A549 (cell line): ENCODE data around the gene OPCML. TPM values are rescaled to one million over a fixed set of nuclear protein-coding genes. Genes with fewer than 3 reads are reported as not detected.

ENCODE experiments used
- ATAC-seq, 2 experiments: fragments of 200-7000 bp in 1 of 2; fragments of >200 bp in 1 of 2; cut with Nextera tagmentation in 1 of 2; cut with Tn5 transposase in 1 of 2; 3 replicates each; pipeline versions ENCODE4 v1.8.0 to v1.9.1; 2018 to 2020; ENCODE audit warnings: mild to moderate bottlenecking in 1 of 2, moderate library complexity in 1 of 2
- CTCF ChIA-PET: fragments of 300-600 bp; sonication (Branson Sonifier 250); formaldehyde crosslinking; extraction: SDS; loops from one replicate; lab custom pipeline; 2021; ENCODE audit warnings: antibody characterized with exemption, inconsistent platforms; lab: Yijun Ruan, JAX
- POLR2A ChIA-PET: fragments of 350-600 bp; formaldehyde crosslinking; extraction: SDS; loops from one replicate; lab custom pipeline; 2021; ENCODE audit warnings: antibody characterized with exemption, inconsistent platforms; lab: Yijun Ruan, JAX
- DNase-seq, 2 experiments: peaks; one replicate each; pipeline versions ENCODE4 v3.0.0 to v3.0.0-alpha.2; 2011 to 2016; ENCODE audit warnings: low read depth in 1 of 2, low spot score in 1 of 2
- FAIRE-seq: peaks from 2 replicates; lab custom pipeline; 2011; peaks lifted over from hg19 to GRCh38; lab: Jason Lieb, UNC
- H3K27ac ChIP-seq, 2 experiments: fragments of >200 bp; sonication (Bioruptor Twin); formaldehyde crosslinking; 3 replicates each; pipeline ENCODE4 v1.5.1; 2016 to 2017
- H3K4me1 ChIP-seq: fragments of >200 bp; sonication (Bioruptor Twin); formaldehyde crosslinking; 3 replicates; pipeline ENCODE4 v1.6.1; 2016
- H3K4me2 ChIP-seq: fragments of >200 bp; sonication (Bioruptor Twin); formaldehyde crosslinking; 3 replicates; pipeline ENCODE4 v1.6.1; 2016
- H3K4me3 ChIP-seq: fragments of >200 bp; sonication (Bioruptor Twin); formaldehyde crosslinking; 3 replicates; pipeline ENCODE4 v1.5.1; 2016
- H3K9me3 ChIP-seq: fragments of >200 bp; sonication (Bioruptor Twin); formaldehyde crosslinking; 3 replicates; pipeline ENCODE4 v1.6.1; 2016
- CBX2 ChIP-seq: fragments of 200-600 bp; sonication (generic); IDR thresholded peaks from 2 replicates; pipeline ENCODE4 v1.6.1; 2016; ENCODE audit warnings: low read depth, mild to moderate bottlenecking, borderline replicate concordance
- CBX8 ChIP-seq: fragments of 200-600 bp; sonication (generic); IDR thresholded peaks from 2 replicates; pipeline ENCODE4 v1.6.1; 2016
- CEBPB ChIP-seq, 2 experiments: fragments of >200 bp in 1 of 2; sonication (Bioruptor Twin) in 1 of 2; formaldehyde crosslinking in 1 of 2; IDR thresholded peaks; 2 replicates each; pipeline ENCODE4 v1.6.1; 2012 to 2016
- CHD4 ChIP-seq: fragments of 200-600 bp; sonication (generic); IDR thresholded peaks from 2 replicates; pipeline ENCODE4 v1.6.1; 2016; ENCODE audit warnings: antibody characterized with exemption, mild to moderate bottlenecking, borderline replicate concordance
- EHF ChIP-seq: fragments of 250-450 bp; sonication (Bioruptor Pico); IDR thresholded peaks from 2 replicates; pipeline ENCODE4 v1.5.0; 2020; ENCODE audit warnings: mild to moderate bottlenecking
- EP300 ChIP-seq, 2 experiments: fragments of >200 bp; sonication (Bioruptor Twin); formaldehyde crosslinking; IDR thresholded peaks; 2 replicates in 1 of 2; 3 replicates in 1 of 2; pipeline ENCODE4 v1.6.1; 2016 to 2017
- ESRRA ChIP-seq: fragments of 150-350 bp; IDR thresholded peaks from 2 replicates; pipeline ENCODE4 v1.6.1; 2014; ENCODE audit warnings: mild to moderate bottlenecking, low read length, borderline replicate concordance
- FOSB ChIP-seq: fragments of 250-450 bp; sonication (Bioruptor Pico); IDR thresholded peaks from 2 replicates; pipeline ENCODE4 v1.5.0; 2020; ENCODE audit warnings: mild to moderate bottlenecking, moderate library complexity
- HEYL ChIP-seq: fragments of 250-450 bp; sonication (Bioruptor Pico); IDR thresholded peaks from 2 replicates; pipeline ENCODE4 v1.8.0; 2021; ENCODE audit warnings: mild to moderate bottlenecking, moderate library complexity
- HOXA7 ChIP-seq: fragments of 250-450 bp; sonication (Bioruptor Pico); IDR thresholded peaks from 2 replicates; pipeline ENCODE4 v1.5.0; 2020; ENCODE audit warnings: mild to moderate bottlenecking, moderate library complexity
- HOXB5 ChIP-seq: fragments of 250-450 bp; sonication (Bioruptor Pico); IDR thresholded peaks from 2 replicates; pipeline ENCODE4 v1.5.0; 2020; ENCODE audit warnings: mild to moderate bottlenecking, moderate library complexity
- KDM5A ChIP-seq: fragments of 200-600 bp; sonication (generic); IDR thresholded peaks from 2 replicates; pipeline ENCODE4 v1.6.1; 2016; ENCODE audit warnings: antibody characterized with exemption, mild to moderate bottlenecking
- MAFK ChIP-seq: fragments of 450-650 bp; IDR thresholded peaks from 2 replicates; pipeline ENCODE4 v1.6.1; 2014; ENCODE audit not compliant: partially characterized antibody
- MAZ ChIP-seq: fragments of 150-350 bp; IDR thresholded peaks from 2 replicates; pipeline ENCODE4 v1.6.1; 2014; ENCODE audit warnings: antibody characterized with exemption, low read depth, low read length, borderline replicate concordance
- NPAS2 ChIP-seq: fragments of 250-450 bp; sonication (Bioruptor Pico); IDR thresholded peaks from 2 replicates; pipeline ENCODE4 v1.8.0; 2022; ENCODE audit warnings: mild to moderate bottlenecking, moderate library complexity, borderline replicate concordance
- NR3C1 ChIP-seq: fragments of >200 bp; sonication (Bioruptor Twin); formaldehyde crosslinking; IDR thresholded peaks from 3 replicates; pipeline ENCODE4 v1.6.1; 2017
- RARB ChIP-seq: fragments of 250-450 bp; sonication (Bioruptor Pico); IDR thresholded peaks from 2 replicates; pipeline ENCODE4 v1.8.0; 2021; ENCODE audit warnings: mild to moderate bottlenecking, moderate library complexity
- RCOR1 ChIP-seq: fragments of 150-350 bp; IDR thresholded peaks from 2 replicates; pipeline ENCODE4 v1.6.1; 2014; ENCODE audit warnings: antibody characterized with exemption, low read length, low read depth
- RFX5 ChIP-seq: fragments of 450-650 bp; IDR thresholded peaks from 2 replicates; pipeline ENCODE4 v1.7.1; 2014; ENCODE audit warnings: antibody characterized with exemption, mild to moderate bottlenecking, moderate library complexity
- SREBF2 ChIP-seq: fragments of 450-650 bp; IDR thresholded peaks from 2 replicates; pipeline ENCODE4 v1.6.1; 2014; ENCODE audit warnings: mild to moderate bottlenecking, moderate library complexity
- TP53 ChIP-seq: fragments of 250-450 bp; sonication (Bioruptor Pico); IDR thresholded peaks from 2 replicates; pipeline ENCODE4 v1.5.0; 2021; ENCODE audit warnings: mild to moderate bottlenecking, moderate library complexity
- ZC3H11A ChIP-seq: fragments of 450-650 bp; IDR thresholded peaks from 2 replicates; pipeline ENCODE4 v1.6.1; 2014; ENCODE audit warnings: antibody characterized with exemption, mild to moderate bottlenecking
- ZFP36 ChIP-seq: fragments of 450-650 bp; IDR thresholded peaks from 2 replicates; pipeline ENCODE4 v1.6.1; 2014; ENCODE audit warnings: borderline replicate concordance; ENCODE audit not compliant: partially characterized antibody
- WGBS: methylation state at CpG from one replicate; pipeline ENCODE4 v1.1.6; 2017; ENCODE audit errors: missing lambda C conversion rate; 5-methylcytosine and 5-hydroxymethylcytosine counted together
- polyA plus RNA-seq, 4 experiments: library from polyadenylated mRNA; depleted of rRNA in 3 of 4; stranded (reverse); fragments of >200 nt; fragmentation: RNase III in 1 of 4; extraction: RNeasy Plus Mini Kit Qiagen cat#74134 plus additional on column Dnase treatment in 1 of 4; gene quantifications; 2 replicates in 3 of 4; 3 replicates in 1 of 4; pipeline ENCODE4 v1.2.3, GENCODE V29; 2011 to 2017
- TF ChIP-seq, protein P1 (sequence below): fragments of 250-450 bp; sonication (Bioruptor Pico); IDR thresholded peaks from 2 replicates; pipeline ENCODE4 v1.5.0; 2021; ENCODE audit warnings: mild to moderate bottlenecking, moderate library complexity, borderline replicate concordance
- TF ChIP-seq, protein P2 (sequence below): IDR thresholded peaks from 2 replicates; pipeline ENCODE4 v1.6.1; 2012
- TF ChIP-seq, protein P3 (sequence below): IDR thresholded peaks from 2 replicates; pipeline ENCODE4 v1.6.1; 2012

OPCML gene
- polyA plus RNA-seq, 2 of the 4 experiments (the other 2 are of a cell fraction): not detected

DNA sequence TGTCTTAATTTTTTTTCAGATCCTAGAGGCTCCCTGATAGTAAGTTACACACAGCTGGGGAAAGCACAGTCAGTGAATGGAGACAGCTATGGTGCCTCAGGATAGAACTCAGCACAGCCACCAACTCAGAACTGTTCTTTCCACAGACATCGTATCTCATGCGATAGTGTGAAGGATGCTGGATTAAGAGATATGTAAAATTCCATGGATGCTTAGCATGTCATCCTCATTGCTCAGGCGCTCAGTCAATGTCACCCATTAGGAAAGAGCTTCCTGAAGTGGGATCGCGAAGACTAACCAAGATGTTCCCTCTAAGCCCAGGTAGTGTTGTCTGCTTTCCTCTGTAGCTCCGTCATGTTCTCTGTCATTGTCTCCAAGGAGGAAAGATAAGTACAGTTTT is 1000.4 kb downstream of the OPCML start:
- Histone ChIP-seq H3K4me2 (no peak overlapping the region), H3K4me1 (no peaks in the 10 kb centered on the region), H3K4me3 (no peak overlapping the region), H3K27ac (no peak overlapping the region), H3K9me3 (no peaks in the 10 kb centered on the region)
- ChIA-PET CTCF (interaction anchor here (1.0 kb wide), 1 partner anchor 8 kb away, joined by 3 read pairs; no protein-coding TSS in a partner anchor), POLR2A (no interaction called here)
- 34% methylated on average over 6 of the region's 6 CpGs for WGBS
- DNase-seq (no peak), FAIRE-seq (no peak), ATAC-seq (no peak)
- no peak for TF ChIP-seq CBX2
- TF ChIP-seq EHF (CRISPR knock-in tag): no peak
- TF ChIP-seq ESRRA: no peak
- no peak for TF ChIP-seq ZC3H11A
- TF ChIP-seq MAFK: no peak
- TF ChIP-seq RCOR1: no peak
- no peak for TF ChIP-seq RFX5
- no peak for TF ChIP-seq NPAS2 (CRISPR knock-in tag)
- TF ChIP-seq ZFP36: no peak
- no peak for TF ChIP-seq CEBPB (IDR thresholded peaks at IDR 0.05)
- no peak for TF ChIP-seq NR3C1
- TF ChIP-seq HOXB5 (CRISPR knock-in tag): no peak
- no peak for TF ChIP-seq MAZ

DNA sequence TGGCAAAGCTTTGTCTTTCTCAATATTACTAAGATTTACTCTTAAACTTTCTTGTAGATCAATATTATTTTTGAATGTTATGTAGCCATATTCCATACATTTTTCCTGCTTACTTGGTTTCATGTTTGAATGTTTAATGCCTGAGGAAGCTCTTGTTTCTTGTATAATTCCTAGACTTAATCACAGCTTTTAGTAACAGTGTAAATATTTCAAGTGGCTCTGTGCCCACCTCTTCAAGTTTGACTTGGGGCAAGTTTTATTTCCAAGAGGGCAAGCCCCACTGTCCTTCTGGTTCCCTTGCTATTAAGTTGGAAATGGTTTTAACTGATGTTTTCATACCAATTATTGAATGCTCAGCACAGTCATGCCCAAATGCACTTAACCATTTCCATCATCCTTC is 1004.1 kb downstream of the OPCML start:
- no peak for ATAC-seq
- no peak for FAIRE-seq
- POLR2A ChIA-PET: no interaction called here
- CTCF ChIA-PET: no interaction called here
- no peaks in the 10 kb centered on the region for H3K9me3 ChIP-seq
- H3K4me2 ChIP-seq: no peak overlapping the region
- H3K27ac ChIP-seq: no peak overlapping the region
- no peak for DNase-seq
- no peak overlapping the region for H3K4me3 ChIP-seq
- TF ChIP-seq MAFK (no peak), TP53 (CRISPR knock-in tag) (no peak), ESRRA (no peak), ZC3H11A (no peak)
- H3K4me1 ChIP-seq: no peaks in the 10 kb centered on the region

DNA sequence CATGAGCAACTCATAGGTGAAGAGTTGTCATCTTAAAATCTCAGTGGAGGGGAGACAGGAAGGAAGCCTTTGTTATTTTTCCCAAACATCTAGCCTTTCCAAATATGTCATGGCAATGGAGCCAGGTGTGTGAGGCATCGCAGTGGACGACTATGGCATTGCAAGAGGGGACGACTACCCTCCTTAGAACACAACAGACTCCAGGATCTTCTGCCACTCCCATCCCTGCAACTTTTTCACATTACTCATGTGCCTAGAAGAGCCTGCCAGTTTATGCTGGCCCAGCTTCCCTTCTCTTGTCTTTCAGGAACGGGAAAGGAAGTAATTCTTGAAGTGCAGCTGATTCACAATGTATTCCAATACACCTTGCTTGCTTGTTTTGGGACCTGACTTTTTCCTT is 1008.4 kb downstream of the OPCML start:
- ATAC-seq (no peak), FAIRE-seq (no peak), DNase-seq (no peak)
- Histone ChIP-seq H3K9me3 (no peaks in the 10 kb centered on the region), H3K4me1 (no peaks in the 10 kb centered on the region), H3K27ac (no peak overlapping the region), H3K4me3 (no peak overlapping the region), H3K4me2 (no peak overlapping the region)
- ChIA-PET CTCF (no interaction called here), POLR2A (no interaction called here)
- WGBS: 4% methylated on average over 4 of the region's 4 CpGs
- TF ChIP-seq CBX2 (no peak), MAZ (no peak), TP53 (CRISPR knock-in tag) (no peak), CHD4 (no peak), HEYL (no peak), HOXA7 (CRISPR knock-in tag) (no peak), SREBF2 (no peak), ZFP36 (no peak), KDM5A (no peak), CEBPB (IDR thresholded peaks at IDR 0.05) (no peak)
- TF ChIP-seq, protein P1, sequence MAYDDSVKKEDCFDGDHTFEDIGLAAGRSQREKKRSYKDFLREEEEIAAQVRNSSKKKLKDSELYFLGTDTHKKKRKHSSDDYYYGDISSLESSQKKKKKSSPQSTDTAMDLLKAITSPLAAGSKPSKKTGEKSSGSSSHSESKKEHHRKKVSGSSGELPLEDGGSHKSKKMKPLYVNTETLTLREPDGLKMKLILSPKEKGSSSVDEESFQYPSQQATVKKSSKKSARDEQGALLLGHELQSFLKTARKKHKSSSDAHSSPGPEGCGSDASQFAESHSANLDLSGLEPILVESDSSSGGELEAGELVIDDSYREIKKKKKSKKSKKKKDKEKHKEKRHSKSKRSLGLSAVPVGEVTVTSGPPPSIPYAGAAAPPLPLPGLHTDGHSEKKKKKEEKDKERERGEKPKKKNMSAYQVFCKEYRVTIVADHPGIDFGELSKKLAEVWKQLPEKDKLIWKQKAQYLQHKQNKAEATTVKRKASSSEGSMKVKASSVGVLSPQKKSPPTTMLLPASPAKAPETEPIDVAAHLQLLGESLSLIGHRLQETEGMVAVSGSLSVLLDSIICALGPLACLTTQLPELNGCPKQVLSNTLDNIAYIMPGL: no peak
- TF ChIP-seq, protein P2, sequence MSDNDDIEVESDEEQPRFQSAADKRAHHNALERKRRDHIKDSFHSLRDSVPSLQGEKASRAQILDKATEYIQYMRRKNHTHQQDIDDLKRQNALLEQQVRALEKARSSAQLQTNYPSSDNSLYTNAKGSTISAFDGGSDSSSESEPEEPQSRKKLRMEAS: no peak

DNA sequence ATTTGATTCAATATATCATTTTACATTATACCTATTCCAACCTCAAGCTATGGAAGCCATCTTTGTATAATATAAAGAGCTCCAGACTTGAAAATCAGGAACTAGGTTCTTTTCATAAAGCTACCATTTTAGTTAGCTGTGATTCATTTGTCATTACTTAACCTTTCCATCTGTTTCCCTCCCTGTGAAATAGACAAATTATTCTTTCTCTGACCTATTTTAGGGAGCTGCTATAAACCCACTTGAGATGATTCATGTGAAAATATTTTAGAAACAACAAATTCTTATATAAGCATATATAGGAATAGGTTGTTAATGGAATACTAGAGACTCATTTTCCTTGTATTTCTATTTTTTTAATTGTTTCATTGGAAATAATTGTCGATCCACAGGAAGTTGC is 1012.1 kb downstream of the OPCML start:
- no peak for FAIRE-seq
- TF ChIP-seq CBX8 (no peak), EP300 (IDR thresholded peaks at IDR 0.05) (no peak), MAFK (no peak), MAZ (no peak), RARB (CRISPR knock-in tag) (no peak), FOSB (CRISPR knock-in tag) (no peak)
- TF ChIP-seq, protein P3, sequence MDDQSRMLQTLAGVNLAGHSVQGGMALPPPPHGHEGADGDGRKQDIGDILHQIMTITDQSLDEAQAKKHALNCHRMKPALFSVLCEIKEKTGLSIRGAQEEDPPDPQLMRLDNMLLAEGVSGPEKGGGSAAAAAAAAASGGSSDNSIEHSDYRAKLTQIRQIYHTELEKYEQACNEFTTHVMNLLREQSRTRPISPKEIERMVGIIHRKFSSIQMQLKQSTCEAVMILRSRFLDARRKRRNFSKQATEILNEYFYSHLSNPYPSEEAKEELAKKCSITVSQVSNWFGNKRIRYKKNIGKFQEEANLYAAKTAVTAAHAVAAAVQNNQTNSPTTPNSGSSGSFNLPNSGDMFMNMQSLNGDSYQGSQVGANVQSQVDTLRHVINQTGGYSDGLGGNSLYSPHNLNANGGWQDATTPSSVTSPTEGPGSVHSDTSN: no peak
- ChIA-PET POLR2A (no interaction called here), CTCF (no interaction called here)
- no peak overlapping the region for H3K4me3 ChIP-seq
- WGBS: 0% methylated on average over 1 of the region's 1 CpG
- no peaks in the 10 kb centered on the region for H3K4me1 ChIP-seq
- DNase-seq: no peak
- H3K27ac ChIP-seq: no peak overlapping the region
- H3K9me3 ChIP-seq: no peaks in the 10 kb centered on the region
- no peak overlapping the region for H3K4me2 ChIP-seq
- ATAC-seq: no peak
